Activated CD8-positive, alpha-beta memory T cell treated with anti-CD3 and anti-CD28 coated beads, Interleukin-2, amount 50 U/mL, for 24 hours (primary cell): ENCODE measurements around the gene FRMD7.
"Not testable (repeated sequence)": the region's sequence is repeated elsewhere in the genome, so short reads cannot be mapped to it uniquely, and the experiment has no call there.

ENCODE experiments used
- DNase-seq: peaks from one replicate; pipeline ENCODE4 v3.0.0-alpha.2; 2020; ENCODE audit errors: extremely low read depth

Gene FRMD7

GRCh38 chrX:132127743-132128142 lies at the start of gene FRMD7:
TSS of gene FRMD7 (minus strand) at chrX:132128020. CDS start at chrX:132127844, 176 bp downstream.
- no peak for DNase-seq

GRCh38 chrX:132173647-132174046 lies 45.8 kb upstream of the FRMD7 start:
- DNase-seq = no peak

GRCh38 chrX:132171881-132172280 lies 44.1 kb upstream of the FRMD7 start:
- no peak for DNase-seq

DNA sequence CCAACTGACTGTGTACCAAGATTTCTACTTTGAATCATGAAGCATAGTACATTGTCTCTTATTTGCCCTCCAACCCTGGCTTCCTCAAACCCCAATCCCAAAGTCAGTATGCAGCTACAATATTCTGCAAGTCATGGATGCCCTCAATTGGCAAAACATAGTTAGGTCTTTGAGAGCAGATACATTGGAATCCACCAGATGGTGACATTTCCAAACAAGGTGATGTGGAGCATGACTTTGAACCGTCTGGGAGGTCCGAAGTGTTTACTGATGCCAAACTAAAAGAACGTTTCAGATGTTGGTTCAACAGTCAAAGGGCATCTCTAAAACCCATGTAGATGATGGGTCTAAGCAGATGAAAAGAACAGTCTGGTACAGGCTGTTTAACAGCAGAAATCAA lies 43.7 kb upstream of the FRMD7 start:
- DNase-seq = no peak

DNA sequence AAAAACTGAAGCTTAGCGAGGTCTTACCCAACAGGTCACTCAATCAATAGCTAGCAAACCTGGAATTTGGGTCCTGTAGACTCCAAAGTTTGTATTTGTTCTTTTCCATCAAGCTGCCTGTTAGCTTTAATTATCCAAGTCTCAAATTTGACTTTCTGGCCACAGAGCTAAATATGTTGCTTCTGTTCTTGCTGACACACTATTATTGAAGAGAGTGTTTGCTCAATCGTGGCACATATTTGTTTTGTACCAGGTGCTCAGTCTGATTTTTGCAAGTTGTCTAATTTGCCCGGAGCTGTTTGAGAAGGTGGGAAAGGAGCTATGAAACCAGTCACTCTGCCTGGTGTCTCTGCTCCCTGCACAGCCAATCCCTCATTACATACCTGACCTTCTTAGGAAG lies 41.7 kb upstream of the FRMD7 start:
- DNase-seq = no peak

GRCh38 chrX:132165651-132166050 lies 37.8 kb upstream of the FRMD7 start:
- DNase-seq = no peak

GRCh38 chrX:132165005-132165404 lies 37.2 kb upstream of the FRMD7 start:
- no peak for DNase-seq

GRCh38 chrX:132163094-132163493 lies 35.3 kb upstream of the FRMD7 start:
- DNase-seq = not testable (repeated sequence)

DNA sequence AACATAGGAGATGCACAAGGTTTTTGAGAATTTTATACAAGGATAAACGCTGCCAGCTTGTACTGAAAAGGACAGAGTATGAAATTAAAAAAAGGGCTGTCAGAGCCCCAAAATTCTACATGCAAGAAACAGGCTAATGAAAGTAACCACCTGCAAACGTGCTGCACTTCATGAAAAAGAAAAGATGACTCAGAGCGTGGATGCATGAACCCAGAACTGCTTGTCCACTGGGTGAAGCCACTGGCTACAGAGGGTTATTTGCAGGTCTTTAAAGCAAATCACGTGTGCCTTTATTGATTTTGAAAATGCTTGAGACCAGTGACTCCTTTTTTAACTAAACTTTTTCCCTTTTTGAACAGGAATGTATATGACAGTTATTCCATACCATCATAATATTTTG lies 25.3 kb upstream of the FRMD7 start:
- no peak for DNase-seq

DNA sequence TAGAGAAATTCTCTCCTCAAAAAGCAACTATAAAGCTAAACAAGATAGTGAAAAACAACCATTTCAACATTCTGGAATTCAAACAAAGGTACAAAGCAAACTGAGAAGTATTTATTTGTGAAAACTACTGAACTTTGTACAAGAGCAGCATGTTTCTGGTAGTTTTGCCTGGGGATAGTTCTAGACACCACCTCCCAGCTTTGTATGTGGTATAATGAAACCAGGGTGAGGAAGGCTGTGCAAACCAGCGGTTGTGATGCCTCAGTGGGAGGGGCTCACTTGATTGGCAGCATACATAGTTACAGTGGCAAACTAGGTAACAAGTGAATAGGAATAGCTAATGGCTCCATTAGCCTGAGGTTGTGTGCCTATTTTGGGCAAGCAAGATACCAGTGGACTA lies 18.6 kb upstream of the FRMD7 start:
- no peak for DNase-seq

GRCh38 chrX:132144061-132144460 lies 16.2 kb upstream of the FRMD7 start:
- DNase-seq = no peak

- no peak for DNase-seq
Measured at GRCh38 chrX:132125906-132126305, 1.9 kb downstream of the FRMD7 start.

- DNase-seq = no peak
Measured at GRCh38 chrX:132120913-132121312, 6.9 kb downstream of the FRMD7 start.

DNA sequence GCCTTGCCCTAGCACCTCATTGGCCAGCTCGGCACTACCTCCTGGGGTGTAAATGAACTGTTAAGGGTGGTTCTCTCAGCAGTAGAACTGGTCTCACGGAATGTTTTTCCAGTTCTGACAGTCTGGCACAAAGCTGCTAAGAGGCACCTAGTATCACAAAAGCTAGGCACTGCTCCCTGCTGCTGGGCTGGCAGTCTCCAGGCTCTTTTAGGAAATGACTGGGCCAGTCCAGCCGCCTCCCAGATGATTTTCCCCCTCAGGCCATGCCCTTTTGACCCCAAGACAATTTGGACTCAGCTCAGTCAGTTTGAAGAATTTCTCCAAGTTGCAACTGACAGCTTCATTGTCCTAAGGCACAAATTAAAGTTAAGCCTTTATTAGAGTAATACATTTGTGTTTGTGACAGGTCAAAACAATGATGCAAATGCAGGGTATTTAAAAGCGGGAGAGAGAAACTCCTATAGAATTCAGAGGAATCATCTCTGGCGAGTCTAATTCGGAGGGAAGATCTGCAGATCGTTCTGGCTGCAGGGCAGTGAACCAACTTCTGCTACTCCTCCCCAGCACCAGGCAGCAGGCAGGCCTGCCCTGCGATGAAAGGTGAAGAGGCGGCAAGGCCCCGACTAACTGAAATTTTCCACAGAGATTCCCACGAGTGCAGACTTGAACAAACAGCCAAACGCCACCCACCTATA lies 7.9 kb downstream of the FRMD7 start:
- DNase-seq = no peak

GRCh38 chrX:132119283-132119682 lies 8.5 kb downstream of the FRMD7 start:
- DNase-seq = no peak

DNA sequence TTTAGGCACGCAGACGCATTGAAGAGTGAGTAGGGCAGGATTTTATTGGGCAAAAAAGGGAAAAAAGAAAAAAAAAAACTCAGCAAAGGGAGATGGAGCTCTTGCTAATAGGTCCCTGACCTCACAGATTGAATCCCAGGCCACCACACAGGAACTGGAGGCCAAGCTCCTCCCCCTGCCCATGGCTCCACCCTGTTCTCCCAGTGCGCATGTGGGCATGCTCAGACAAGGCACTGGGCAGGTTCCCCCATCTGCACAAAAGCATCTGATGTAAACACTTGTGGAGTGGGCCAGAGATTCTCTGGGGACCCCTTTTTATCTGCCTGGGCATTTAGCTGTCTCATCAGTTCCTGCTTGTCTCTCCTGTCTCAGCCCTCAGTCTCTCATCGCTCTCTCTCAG lies 9.5 kb downstream of the FRMD7 start:
- DNase-seq = no peak

- no peak for DNase-seq
Measured at GRCh38 chrX:132115792-132116191, 12.0 kb downstream of the FRMD7 start.

- no peak for DNase-seq
Measured at GRCh38 chrX:132114607-132115006, 13.2 kb downstream of the FRMD7 start.

DNA sequence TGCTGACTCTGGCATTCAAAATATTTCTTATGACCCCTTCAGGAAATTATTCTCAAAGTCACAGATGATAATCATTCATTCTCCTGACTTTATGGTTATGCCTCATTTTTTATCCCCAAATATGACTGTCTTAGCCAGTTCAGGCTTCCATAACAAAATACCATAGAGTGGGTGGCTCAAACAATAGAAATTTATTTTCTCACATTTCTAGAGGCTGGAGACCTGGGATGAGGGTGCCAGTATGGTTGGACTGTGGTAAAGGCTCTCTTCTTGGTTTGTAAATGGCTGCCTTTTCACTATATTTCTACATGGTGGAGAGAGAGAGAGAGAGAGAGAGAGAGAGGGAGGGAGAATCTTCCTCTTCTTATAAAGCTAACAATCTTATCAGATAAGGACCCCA lies 20.5 kb downstream of the FRMD7 start:
- DNase-seq = no peak

DNA sequence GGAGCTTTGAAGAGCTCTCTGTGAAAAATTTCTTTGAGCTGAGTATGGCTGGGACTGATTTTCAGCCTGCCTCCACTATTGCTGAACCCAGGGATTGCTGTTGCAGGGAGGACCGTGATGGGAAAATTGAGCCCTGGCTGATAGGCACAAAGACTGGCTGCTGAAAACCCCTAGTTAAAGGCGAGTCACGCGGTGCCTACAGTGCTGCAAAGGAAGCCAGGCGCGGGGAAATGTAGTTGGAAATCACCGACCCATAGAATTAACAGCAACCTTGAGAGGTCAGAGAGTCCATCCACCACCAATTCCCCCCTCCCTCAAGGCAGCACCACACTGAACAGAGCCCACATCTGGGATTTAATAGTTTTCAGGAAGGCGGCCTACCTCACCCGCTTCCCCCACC lies 26.0 kb downstream of the FRMD7 start:
- no peak for DNase-seq

DNA sequence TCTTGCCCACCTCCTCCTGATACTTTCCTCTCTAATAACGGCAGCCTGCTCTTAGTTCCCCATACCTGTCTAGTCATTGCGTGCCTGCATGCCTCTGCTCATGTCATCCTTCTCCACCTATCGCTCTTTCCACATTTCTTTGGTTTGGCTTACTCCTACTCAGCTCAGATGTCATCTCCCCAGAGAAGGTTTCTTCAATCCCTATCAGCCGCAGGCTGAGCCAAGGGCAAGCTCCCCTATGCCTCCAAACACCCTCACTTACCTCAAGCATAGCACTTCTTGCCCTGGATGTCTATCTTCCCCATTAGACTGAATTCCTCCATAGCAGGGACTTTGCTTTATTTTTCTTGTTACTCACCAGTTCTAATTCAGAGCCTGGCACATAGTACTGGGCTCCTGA lies 26.6 kb downstream of the FRMD7 start:
- DNase-seq = no peak

DNA sequence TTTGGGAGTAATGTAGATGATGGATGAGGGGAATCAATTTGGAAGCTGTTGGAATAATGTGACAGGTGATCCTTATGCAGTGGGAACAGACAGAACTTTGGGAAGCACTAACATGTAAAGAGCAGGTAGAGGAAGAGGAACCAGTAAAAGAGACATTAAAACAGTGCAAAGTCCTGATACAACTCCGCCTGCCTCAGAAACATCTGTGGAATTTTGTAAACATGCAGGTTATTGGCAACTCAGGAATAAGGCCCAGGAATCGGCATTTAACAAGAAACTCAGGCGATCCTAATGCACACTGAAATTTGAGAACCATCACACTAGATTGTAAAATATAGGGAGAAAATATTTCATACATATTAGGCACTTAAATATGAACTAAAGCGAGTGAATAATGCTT lies 29.1 kb downstream of the FRMD7 start:
- DNase-seq = not testable (repeated sequence)

- DNase-seq = no peak
Measured at GRCh38 chrX:132094164-132094563, 33.7 kb downstream of the FRMD7 start.

DNA sequence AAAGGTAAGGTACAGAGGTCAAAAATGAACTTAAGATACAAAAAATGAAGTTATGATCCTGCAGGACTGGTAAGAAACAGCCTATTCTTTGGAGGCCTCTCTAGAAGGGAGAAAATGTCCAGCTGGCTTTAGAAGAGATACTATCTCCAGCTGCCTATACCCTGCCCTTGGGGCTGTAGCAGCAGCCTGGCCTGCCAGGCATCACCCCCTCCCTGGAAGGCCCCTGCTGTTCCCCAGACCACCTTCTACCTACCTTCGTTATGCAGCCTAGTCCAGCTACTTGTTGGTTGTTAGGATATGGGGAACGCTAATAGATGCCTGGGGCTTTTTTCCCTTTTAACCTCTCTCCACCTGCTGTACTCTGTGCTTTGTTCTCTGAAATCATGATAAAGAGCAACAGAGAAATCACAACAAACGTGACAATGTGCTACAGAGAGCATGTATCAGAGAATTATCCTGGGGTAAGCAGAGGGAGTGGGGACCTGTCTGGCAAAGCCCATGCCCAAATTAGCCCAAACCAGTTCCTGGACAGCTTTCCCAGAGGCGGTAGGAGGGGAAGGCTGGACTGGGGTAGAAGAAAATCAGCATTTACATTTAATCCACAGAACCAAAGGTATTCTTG lies 34.5 kb downstream of the FRMD7 start:
- DNase-seq = no peak
